Erythroblast (primary cell): ENCODE results near the gene TAP2.

Source experiments
- GATA1 ChIP-seq: IDR thresholded peaks from 2 replicates; pipeline ENCODE4 v1.6.1; 2011; ENCODE audit warnings: low read depth, mild to moderate bottlenecking, control low read depth, low read length, moderate library complexity
- POLR2A ChIP-seq: IDR thresholded peaks from 2 replicates; pipeline ENCODE4 v1.6.1; 2011; ENCODE audit warnings: mild to moderate bottlenecking, low read length

DNA sequence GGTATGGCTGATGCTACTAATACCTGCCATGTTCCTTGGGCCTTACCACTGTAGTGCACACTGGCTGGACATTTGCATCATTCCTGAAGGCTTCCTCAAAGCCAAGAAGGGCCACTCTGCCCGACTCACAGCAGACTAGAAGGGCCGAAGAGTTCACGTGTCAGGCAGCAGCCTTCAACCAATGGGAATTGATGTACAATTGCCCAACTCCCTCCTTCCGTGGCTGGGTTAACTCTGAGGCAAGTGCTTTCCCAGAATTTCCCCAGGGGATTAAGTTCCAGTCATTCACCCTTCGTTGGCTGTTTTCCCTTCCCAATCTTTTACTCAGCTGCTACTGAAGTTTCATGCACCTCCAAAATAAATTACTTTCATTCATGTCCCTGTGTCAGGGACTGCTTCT is 45.2 kb upstream of the TAP2 start:
- TF ChIP-seq GATA1 (no peak), POLR2A (no peak)
